Thyroid gland (tissue), 4 donors: ENCODE data around the gene USP19.

ENCODE experiments used
- POLR2A ChIP-seq, 2 donors: fragments of 450-650 bp; IDR thresholded peaks; one replicate each; pipeline ENCODE4 v1.6.1; 2017; ENCODE audit warnings: antibody characterized with exemption in 2 of 2, mild to moderate bottlenecking in 2 of 2, moderate library complexity in 1 of 2
- TF ChIP-seq, protein P1 (sequence below), 6 experiments: fragments of 200-600 bp in 3 of 6; fragments of 450-650 bp in 3 of 6; sonication (generic) in 3 of 6; IDR thresholded peaks; one replicate each; pipeline ENCODE4 v1.5.1; 2016 to 2019; ENCODE audit warnings: antibody characterized with exemption in 6 of 6, mild to moderate bottlenecking in 2 of 6, inconsistent platforms in 1 of 6, moderate library complexity in 1 of 6

DNA sequence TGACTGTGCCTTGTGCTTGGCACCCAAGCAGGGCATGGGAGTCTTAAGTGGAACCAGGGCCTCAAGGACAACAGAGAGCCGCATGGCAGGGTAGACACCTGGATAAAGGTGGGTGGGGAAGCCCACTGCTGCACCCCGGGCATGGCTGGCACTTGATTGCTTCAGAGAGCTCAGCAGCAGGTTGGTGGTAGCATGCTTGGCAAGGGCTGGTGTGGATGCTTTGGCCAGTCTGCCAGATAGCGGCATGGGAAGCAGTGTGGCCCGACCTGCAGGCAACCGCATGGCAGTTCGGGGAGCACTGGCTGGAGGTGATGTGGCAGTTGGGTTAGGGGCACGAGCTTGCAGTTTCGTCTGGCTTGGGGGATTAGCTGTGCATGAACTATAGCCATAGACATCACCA, 43.0 kb upstream of the USP19 start:
- TF ChIP-seq, protein P1, sequence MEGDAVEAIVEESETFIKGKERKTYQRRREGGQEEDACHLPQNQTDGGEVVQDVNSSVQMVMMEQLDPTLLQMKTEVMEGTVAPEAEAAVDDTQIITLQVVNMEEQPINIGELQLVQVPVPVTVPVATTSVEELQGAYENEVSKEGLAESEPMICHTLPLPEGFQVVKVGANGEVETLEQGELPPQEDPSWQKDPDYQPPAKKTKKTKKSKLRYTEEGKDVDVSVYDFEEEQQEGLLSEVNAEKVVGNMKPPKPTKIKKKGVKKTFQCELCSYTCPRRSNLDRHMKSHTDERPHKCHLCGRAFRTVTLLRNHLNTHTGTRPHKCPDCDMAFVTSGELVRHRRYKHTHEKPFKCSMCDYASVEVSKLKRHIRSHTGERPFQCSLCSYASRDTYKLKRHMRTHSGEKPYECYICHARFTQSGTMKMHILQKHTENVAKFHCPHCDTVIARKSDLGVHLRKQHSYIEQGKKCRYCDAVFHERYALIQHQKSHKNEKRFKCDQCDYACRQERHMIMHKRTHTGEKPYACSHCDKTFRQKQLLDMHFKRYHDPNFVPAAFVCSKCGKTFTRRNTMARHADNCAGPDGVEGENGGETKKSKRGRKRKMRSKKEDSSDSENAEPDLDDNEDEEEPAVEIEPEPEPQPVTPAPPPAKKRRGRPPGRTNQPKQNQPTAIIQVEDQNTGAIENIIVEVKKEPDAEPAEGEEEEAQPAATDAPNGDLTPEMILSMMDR (IDR thresholded peaks at IDR 0.05) = no peak
- TF ChIP-seq POLR2A (IDR thresholded peaks at IDR 0.05) = no peak
